OCI-LY7 (cell line): ENCODE results near the gene PPP1R9A.

Source experiments
- CTCF ChIP-seq: fragments of 200-600 bp; sonication (generic); conservative IDR thresholded peaks from 2 replicates; pipeline ENCODE4 v1.5.1; 2014; ENCODE audit warnings: mild to moderate bottlenecking, antibody characterized with exemption, low read length, moderate library complexity, mixed read lengths
- EZH2phosphoT487 ChIP-seq: fragments of 200-600 bp; sonication (generic); IDR thresholded peaks from 2 replicates; pipeline ENCODE4 v1.6.1; 2018; ENCODE audit warnings: low read depth, borderline replicate concordance, mild to moderate bottlenecking, mixed run types, antibody characterized with exemption, low read length, moderate library complexity, mixed read lengths

- no peak for TF ChIP-seq CTCF
- no peak for TF ChIP-seq EZH2phosphoT487
Observed at GRCh38 chr7:95092324-95092723, 184.9 kb downstream of the PPP1R9A start.
